GM18502 (cell line): Measurements from ENCODE around the gene CDKAL1.

Experiments used
- ATAC-seq: cut with Tn5 transposase; IDR thresholded peaks from one replicate; pipeline ENCODE4 v1.9.1; 2021; ENCODE audit warnings: mild to moderate bottlenecking; ENCODE audit not compliant: unreplicated experiment, poor library complexity

CDKAL1 gene

DNA sequence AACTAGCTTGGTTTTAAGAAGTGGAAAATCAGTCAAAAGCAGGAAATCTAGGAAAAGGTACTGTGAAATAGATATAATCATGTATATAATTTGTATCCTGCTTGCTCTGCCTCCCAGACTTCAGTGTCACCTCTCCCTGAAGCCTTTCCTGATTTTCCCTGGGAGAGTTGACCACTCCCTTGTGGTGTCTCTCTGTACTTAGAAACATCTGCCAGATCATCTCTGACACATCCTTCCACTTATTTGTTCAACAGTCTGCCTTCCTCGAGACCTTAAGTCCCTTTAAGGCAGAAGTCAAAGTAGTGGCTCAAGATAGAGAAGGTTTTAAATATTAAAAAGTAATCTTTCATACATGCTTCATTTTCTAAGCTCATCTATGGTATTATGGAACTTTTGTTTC, 236.5 kb downstream of the CDKAL1 start:
- no peak for ATAC-seq

DNA sequence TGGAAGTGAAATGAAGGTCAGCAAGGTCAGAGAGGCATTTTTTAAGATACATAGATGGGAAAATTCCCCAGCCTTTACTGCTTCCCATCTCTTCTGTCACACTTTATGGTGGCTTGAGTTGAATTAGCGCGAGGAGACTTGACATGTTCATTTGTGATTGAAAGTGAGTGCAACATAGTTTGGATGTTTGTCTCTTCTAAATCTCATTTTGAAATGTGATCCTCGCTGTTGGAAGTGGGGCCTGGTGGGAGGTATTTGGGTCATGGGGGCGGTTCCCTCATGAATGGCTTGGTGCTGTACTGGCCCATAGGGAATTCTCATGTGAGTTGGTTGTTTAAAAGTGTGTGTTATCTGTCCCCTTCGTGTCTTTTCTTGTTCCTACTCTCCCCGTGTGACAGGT, 237.2 kb downstream of the CDKAL1 start:
- no peak for ATAC-seq

DNA sequence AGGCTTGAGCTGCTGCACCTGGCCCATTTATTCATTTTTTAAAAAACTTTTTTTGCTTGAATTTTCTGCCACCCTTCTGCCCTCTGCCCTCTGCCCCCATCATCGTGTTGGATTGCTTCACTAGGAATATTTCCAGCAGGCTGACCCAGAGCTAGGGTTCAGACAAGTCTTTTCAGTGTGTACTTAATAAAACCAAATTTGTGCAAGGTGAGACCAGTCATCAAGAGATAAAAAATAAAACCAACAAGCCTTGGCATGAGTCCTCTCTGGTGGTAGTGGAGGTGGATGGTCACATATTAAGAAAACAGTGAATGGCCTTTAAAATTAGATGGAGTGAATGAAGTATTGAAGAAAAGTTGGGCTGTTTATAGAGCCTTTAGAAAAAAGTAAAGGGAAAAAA, 239.6 kb downstream of the CDKAL1 start:
- ATAC-seq, result no peak

DNA sequence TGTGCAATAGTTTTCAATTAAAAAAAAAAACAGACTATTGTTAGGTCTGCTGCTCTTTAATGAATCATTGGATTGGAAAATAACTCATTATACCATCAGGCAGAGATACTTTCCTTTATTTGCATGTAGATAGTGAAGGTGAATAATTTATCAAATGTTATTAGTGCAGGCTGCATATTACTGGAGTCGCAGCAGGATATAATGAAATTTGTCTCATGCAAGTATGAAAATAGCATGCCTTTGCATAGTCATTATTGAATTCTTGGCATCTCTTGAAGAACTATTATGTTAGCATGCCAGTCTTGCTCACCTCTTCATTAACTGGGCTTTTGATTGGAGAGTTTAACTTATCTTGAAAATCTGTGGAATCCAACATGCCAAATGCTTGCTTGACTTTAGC, 241.7 kb downstream of the CDKAL1 start:
- ATAC-seq, result no peak

DNA sequence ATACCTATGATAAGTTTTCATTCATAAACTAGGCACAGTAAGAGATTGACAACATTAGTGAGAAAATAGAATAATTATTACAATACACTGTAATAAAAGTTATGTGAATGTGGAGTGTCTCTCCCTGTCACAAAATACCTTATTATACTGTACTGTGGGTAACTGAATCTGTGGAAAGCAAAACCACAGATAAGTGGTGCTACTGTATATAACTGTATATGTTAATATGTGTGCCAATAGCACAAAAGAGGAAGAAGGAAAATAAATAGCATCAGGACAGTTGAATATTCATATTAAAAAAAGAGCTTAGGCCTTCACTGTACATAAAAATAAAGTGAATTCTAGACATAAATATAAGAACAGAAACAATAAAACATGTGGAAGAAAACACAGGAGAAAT, 243.5 kb downstream of the CDKAL1 start:
- ATAC-seq, result no peak

DNA sequence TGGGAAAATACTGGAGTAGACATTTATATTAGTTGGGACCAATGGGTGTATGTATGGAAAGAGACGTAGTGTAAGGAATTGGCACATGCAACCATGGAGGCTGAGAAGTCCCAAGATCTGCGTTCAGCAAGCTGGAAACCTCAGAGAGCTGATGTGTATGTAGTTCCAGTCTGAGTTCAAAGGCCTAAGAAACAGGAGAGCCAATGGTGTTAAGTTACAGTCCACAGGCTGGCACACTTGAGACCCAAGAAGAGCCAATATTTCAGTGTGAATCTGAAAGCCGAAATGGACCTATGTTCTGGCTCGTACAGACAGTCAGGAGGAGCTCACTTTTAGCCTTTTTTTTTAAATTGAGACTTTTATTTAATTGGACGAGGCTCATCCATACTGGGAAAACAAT, 244.2 kb downstream of the CDKAL1 start:
- no peak for ATAC-seq

DNA sequence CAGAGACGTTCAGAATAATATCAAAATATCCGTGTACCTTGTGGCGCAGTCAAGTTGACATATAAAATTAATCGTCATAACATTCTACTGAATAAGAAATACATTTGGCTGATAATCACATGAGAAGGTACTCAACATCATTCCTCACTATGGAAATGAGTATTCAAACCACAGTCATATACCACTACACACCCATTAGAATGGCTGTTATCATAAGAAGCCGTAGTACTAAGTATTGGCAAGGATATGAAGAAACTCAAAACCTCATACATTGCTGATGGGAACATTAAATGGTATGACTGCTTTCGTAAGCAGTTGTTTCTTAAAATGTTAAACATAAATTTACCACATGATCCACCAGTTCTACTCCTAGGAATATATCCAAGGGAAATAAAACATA, 244.7 kb downstream of the CDKAL1 start:
- ATAC-seq, result no peak

DNA sequence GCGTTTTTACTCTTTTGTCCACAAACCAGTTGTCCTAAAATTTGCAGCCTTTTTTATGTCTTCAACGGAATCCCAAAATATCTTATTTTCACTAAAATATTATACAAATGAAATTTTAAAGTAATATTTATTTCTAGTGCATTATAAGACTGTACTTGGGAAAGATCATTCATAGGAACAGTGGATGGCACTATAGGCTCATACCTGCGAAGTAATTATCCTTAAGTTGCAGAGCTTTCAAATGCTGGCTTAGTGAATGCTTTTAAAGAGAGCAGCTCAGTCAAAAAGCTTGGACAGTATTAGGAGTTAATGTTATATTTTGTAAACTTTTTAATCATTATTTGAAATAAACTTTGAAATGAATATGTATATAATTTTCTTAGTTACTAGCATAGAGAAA, 254.9 kb downstream of the CDKAL1 start:
- ATAC-seq, result no peak

DNA sequence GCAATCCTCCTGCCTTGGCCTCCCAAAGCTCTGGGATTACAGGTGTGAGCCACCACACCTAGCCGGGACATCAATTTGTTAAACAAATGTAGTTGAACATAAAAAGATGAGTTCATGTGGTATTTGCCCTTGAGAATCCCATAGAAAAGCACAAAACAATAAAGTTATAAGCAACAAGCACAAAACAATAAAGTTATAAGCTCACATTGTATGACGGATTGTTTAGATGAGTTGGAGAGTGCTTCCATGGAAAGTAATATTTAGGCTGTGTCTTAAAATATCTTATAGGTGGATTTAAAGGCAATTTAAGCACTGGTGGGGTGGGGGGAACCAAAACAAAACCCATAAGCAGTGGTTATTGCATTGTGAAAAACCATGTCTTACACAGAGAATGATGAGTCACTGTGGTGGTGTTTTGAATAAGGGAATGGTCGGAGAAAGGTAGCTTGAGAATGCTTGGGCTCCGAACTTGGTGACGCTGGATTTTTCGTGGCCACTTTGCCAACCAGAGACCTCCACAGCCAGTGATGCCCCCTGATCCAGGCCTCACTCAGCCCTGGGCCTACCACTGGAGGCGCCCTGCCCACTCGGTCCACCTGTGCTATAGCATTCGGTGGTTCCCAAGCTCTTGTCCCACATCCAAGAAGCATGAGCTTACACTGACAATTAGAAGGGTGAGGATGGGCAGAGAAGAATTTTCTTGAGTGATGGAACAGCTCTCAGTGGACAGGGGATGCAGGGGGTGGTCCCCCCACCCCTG, 256.0 kb downstream of the CDKAL1 start:
- no peak for ATAC-seq

DNA sequence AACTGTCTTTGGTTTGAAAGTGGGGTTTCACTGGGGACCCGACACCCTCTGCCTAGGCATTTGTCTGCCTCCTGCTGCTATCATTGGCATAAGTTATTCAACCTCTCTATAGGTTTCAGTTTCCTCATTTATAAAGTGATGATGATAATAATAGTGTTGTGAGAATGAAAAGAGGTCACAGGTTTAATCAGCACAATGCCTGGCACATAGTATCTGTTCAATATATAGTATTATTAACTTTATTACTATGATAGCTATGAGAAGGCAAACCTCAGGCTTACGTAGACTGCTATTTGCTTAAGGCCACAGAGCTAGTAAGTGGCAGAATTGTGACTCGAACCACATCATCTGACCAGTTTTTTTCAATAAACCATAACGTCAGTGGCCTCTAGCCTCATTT, 256.8 kb downstream of the CDKAL1 start:
- no peak for ATAC-seq

DNA sequence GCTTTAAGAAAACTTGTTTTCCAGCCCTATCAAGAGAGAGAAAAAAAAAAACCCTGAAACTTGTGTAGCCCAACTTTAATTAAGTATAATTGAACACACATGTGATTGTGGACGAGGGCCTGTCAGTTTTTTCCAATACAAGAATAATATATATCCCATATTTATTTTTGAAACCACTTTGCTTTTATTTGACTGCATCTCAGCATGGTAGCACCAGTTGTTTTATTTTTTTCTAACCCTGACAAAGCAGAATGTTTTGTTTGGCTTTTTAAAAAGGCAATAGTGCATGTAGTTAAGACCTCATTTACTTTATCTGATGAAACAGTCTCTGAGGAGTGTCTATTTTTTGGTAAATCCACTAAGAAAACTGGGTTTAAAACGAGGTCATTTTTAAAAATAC, 257.7 kb downstream of the CDKAL1 start:
- no peak for ATAC-seq

DNA sequence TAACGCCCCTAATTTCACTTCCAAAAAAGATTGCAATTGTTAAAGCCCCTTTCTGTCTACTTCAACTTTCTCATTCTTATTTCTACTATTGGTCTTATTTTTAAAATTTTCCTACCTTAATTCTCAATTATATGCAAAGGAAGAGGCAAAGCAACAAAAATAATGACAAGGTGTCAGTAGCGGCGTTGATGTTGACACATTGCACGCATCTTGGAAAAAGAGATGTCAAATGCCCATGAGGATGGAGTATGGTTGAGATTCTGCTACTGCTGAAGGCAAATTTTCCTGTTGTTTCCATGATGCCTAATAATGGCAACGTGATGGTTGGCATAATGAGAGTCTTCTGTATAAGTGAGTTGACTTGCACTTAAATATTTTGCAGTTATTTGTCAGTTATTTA, 258.9 kb downstream of the CDKAL1 start:
- ATAC-seq, result no peak

DNA sequence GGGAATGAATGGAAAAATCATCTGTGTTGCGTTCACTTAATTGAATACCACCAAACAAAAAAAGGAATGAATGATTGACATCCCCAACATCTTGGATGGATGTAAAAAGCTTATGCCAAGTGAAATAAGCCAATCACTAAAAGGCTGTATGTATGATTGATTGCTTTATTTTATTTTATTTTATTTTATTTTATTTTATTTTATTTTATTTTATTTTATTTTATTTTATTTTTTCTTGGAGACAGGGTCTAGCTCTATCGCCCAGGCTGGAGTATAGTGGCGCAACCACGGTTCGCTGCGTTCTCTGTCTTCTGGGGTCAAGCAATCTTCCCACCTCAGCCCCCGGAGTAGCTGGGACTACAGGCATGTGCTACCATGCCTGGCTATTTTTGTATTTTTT, 263.3 kb downstream of the CDKAL1 start:
- no peak for ATAC-seq

DNA sequence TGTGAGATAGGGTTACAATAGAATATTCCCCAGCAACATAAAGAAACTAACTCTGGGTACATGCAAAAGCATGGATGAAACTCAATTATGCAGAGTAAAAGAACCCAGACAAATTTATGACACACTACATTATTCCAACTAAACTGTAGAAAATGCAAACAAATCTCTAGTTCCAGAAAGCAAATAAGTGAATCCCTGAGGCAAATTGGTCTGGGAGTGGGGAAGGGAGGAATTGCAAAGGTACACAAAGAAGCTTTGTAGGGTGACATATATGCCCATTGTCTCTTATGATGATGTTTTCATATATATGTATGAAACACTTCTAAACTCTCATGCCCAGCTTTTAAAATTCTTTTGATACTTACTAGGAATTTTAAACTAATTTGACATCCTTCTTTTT, 266.0 kb downstream of the CDKAL1 start:
- no peak for ATAC-seq

DNA sequence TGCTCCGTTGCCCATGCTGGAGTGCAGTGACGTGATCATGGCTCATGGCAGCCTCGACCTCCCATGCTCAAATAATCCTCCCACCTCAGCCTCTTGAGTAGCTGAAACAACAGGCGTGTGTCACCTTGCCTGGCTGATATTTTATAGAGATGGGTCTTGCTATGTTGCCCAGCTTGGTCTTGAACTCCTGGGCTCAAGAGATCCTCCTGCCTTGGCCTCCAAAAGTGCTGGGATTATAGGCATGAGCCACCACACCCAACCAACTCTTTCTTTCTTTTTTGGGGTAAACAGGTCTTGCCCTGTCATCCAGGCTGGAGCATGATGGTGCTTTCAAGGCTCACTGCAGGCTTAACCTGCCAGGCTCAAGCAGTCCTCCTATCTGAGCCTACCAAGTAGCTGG, 266.4 kb downstream of the CDKAL1 start:
- ATAC-seq, result no peak

DNA sequence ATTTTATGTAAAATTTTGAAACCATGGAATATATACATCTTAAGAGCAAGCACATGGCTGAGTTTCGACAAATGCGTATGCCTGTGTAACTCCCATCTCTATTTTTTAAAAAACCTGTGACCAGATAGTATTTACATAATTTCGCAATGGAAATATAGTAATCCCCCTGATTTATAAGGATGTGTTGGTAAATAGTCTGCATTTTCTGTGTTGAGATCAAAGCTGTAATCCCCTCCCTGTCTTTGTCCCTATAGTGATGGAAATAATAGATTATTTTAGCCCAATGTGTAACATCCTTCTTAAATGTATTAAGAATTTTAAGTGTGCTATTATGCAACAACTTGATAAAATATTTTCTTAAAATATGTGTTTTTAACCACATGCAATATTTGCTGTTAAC, 267.3 kb downstream of the CDKAL1 start:
- ATAC-seq, result no peak

DNA sequence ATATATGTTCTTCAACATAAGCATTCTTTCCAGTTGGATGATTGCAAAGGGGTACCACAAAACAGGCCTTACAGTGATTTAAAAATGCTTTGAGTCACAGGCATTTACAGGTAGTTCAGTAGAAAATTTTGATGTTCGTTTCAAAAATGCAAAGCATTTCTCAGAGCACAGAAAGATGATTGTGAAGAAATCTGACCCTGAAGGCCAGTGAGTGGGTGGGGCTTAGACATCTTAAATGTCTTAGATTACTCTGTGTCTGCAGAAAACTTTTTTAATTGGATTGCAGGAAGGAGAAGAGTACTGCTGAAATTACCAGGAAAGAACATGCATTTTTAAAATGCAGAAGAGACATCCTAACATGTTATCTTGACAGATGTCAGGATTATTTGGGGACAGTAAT, 268.3 kb downstream of the CDKAL1 start:
- no peak for ATAC-seq

DNA sequence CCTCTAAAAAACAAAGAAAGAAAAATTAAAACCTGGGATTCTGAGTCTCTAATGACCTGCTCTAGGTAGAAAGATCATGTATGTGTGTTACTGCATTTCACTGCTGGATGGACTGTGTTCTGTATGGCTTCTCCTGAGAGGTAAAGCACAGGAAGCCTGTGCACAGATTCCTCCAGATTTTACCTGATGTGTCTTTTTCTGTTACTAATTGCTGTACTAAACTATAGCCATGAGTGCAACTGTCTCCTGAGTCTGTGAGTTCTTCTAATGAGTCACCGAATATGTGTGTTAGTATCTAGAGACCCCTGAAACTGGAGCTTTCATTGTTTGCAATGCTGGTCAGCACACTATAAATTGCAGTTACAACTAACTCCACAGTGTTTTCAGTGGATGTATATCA, 270.8 kb downstream of the CDKAL1 start:
- peak; percentile 77 for ATAC-seq

DNA sequence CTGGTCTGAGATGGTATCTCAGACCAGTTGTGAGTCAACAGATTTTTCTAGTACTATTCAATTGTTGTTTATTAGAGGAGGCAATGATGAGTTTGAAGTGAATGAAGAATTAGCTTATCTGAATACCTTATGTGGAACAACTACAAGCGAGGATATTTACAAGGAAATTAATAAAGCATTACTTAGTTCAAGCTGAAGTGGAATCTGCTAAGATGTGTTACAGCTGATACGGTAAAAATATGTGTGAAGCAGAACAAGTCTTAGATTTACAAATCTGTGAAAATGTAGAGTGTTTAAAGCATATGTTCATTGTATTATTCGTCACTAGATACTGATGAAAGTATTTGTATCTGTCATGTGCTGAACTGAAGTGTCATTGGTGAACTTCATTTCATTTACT, 272.4 kb downstream of the CDKAL1 start:
- no peak for ATAC-seq

DNA sequence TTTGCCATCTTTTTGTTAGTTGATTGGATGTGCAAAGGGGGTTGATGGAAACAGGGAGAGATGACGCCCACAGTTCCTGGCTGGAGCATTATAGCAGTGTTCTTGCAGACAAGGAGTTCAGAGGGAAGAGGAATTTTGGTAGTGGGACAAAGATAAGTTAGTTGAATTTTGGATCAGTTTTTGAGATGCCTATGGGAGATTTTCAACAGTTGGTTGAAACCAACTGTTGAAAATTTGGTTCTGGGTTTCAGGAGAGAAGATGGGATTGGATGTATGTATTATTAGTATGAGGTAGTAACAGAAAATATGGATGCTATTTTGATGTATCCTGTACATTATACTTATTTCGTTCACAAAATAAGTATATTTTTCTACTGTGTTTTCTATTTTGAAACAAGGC, 274.2 kb downstream of the CDKAL1 start:
- no peak for ATAC-seq

DNA sequence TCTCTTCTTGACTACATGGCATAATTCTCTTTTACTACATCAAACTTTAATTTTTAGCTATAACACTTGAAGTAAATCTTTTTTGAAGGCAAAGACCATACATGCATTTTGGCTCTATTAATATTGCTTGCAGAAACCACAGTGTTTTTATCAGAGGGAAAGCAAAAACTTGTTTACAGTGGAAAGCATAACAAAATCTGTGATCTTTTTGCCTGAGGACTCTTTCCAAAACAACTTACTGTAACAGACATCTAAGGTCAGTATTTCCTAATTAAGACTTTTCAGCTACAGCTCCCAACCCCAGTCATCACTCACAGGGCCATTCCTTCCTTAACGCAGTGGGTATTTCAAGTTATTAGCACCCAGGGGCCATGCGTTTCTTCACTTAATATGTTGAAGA, 274.7 kb downstream of the CDKAL1 start:
- no peak for ATAC-seq

DNA sequence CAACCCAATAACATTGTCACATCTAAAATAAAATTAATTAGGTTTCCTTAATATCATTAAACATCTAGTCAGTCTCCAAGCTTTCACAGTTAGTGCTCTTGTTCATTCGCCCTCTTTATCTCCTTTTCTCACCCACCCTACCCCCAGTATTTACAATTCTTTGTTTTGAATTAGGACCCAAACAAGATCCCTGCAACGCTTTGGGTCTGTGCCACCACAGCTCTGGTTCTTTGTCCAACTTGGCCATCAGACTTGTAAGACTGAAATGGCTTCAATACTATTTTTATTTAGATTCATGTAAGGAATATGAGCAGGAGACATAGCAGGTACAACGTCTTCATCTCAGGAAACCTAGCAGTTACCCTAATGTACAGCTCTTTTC, 276.5 kb downstream of the CDKAL1 start:
- ATAC-seq, result no peak
